NCI-H748 (cell line): ENCODE results near the gene TFEB.

Experiments used
- DNase-seq: peaks from one replicate; lab custom pipeline; 2025; ENCODE audit not compliant: unreplicated experiment; lab: John Stamatoyannopoulos, UW

The TFEB gene

DNA sequence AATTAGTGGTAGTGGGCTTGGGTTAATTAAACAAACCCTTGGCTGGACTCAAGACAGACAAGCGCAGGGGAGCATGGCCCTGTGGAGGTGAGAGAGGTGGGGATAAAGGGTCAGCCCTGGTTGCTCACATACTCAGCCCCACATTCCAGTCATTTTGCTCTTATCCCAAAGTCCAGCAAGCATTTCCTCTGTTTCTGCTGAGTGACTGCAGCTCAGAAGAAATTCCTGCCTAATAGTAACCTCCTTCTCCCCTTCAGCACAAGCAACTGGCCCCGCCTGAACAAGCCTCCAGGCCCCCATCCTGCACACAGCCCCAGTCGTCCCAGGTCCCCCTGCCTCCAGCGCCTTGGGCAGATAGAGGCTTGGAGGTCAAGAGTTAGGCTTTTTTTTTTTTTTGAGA, 3.6 kb upstream of the TFEB start:
- no peak for DNase-seq

DNA sequence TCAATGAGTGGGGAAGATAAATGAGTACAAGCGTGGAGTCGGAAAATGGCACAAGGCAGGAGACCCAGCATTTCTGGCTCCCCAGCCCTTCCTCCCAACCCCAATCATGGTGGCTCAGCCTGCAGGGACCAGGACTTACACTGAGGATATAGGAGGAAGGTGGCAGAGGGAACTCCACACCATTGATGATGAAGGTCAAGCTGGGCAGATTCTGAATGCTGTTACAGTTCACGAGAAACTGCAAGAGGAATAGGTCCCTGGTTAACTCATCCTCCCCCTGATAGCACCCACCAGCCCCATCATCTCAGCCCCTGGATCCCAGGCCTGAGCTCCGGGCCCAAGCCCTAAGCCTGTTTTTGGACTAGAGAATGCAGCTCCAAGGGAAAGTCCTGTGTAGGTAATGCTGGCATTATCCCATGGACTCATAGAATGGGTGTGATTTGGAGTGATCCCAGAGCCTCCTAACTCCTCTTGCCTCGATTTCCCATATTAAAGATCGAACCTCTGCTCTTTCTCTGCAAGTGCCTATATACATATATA, 2.3 kb upstream of the TFEB start:
- no peak for DNase-seq

DNA sequence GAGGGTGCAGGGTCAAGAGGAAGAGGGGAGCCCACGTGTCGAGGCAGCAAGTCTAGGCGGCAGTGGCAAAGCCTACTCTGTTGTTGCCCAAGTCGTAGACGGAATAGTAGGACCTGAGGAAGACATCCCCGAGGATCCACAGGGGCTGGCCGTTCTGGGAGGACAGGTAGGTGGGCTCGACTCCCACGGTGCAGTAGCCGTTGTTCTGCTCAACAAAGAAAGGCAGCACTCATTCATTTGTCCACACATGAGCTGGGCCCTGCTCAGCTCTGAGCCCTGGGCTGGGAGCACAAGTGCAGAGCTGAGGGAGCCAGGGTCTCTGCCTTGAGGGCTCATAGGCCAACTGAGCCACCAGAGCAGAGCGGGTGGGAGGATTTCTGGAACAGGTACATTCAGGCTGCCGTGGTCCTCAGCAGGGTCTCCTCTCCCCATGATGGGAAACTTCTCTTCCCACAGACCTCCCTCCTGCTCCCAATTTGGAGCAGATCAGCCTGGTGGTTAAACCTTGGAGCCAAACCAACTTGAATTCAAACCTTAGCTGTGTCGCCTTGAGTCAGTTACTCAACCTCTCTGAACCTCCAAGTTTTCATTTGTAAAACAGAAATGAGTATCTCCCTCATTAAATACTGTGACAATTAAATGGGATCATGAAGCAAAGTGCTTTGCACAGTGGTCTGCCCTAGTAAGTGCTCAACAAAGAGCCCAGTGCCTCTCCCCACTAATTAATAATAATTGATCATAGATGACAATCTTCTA, 1.6 kb upstream of the TFEB start:
- DNase-seq = no peak

- DNase-seq = no peak
Observed at GRCh38 chr6:41736186-41736733, 852 bp upstream of the TFEB start.

- DNase-seq = peak; percentile 88
Observed at GRCh38 chr6:41734666-41735426, 562 bp downstream of the TFEB start.

- DNase-seq = peak; percentile 94
Observed at GRCh38 chr6:41733707-41734665, 1.4 kb downstream of the TFEB start.

DNA sequence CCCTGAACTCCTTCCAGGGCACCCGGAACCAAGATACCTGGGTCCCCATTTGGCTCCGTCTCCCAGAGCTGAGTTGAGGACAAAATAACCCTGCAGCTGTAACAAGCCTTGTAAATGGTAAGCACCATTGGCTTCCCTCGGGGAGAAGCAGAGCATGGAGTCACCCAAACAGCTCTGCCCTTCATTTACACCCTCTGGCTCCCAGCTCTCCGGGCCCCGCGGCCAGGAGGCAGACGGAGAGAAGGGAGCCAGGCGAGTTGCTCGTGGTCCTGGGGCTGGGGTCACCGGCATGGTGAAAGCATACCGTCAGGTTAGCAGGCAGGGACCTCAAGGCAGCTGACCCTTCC, 2.1 kb downstream of the TFEB start:
- peak; percentile 54 for DNase-seq

DNA sequence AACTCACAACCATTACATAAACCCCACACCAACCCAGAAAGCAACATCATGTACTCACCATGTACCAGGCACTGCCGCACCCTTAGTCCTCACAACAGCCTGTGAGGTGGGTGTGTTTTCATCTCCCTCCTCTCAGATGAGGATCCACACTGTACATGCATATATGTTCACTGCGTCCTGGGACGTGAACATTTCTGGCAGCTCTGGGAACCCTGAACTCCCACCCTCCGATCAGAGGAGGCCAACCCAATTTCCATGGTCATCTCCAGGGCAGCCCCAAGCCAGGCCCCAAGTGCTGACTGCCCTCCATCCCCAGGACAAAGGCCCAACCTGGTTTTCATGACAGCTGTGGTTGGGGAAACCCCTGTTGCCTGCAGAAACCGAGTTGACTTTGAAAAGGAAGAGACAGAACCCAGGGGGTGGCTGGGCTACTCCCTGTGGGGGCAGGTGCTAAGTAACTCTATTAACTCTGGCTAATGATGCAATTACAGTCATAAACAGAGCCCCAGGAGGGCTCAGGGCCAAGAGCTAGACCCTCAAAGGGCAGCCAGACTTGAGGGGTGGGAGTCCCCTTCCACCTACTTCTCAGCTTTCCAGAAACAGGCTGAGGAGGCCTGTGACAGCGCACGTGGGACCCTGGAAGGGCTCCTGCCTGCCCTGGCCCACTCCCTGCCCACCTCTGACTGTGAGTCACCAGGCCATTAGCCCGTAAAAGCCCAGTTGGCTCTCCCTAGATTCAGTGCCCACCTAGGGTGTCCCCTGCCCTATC, 2.6 kb downstream of the TFEB start:
- DNase-seq = peak; percentile 53

DNA sequence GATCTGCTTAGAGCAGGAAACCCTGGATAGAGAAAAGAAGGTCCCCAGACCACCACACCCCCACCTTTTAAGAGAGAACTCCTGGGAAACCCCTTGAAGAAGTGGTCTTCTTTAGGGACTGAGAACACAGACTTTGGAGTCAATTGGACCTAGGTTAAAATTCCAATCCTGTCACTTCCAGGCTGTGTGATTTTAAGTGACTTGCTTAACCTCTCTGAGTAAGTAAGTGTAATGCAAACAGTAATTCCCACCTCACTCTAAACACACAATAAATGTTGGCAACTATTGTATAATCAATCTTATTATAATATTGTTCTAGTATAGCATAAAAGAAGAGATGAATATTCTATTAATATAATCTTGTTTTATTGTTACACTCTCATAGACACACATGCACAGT, 3.3 kb downstream of the TFEB start:
- DNase-seq = no peak

DNA sequence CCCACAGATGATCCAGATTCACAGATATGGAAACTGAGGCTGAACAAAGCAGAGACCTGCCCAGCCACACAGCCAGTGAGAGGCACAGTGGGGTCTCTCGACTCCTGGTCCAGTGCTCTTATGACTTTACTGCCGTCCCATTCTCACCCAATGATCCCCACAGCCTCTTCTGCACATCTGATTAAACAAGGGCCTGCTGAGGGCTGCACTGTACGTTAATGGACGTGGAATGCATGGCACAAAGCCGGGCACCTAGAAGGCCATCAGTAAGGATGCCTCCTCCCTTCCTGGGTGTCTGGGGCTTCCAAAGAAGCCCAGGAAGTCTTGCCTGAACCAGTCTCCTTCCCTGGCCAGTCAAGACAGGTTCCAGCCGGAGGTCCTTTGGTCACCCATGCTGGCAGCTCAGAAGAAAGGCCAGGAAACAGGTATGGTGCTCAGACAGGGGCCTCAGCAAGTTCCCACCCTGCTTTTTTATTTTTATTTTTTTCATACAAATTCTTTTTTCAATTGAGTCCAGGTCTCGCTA, 3.8 kb downstream of the TFEB start:
- DNase-seq = no peak

DNA sequence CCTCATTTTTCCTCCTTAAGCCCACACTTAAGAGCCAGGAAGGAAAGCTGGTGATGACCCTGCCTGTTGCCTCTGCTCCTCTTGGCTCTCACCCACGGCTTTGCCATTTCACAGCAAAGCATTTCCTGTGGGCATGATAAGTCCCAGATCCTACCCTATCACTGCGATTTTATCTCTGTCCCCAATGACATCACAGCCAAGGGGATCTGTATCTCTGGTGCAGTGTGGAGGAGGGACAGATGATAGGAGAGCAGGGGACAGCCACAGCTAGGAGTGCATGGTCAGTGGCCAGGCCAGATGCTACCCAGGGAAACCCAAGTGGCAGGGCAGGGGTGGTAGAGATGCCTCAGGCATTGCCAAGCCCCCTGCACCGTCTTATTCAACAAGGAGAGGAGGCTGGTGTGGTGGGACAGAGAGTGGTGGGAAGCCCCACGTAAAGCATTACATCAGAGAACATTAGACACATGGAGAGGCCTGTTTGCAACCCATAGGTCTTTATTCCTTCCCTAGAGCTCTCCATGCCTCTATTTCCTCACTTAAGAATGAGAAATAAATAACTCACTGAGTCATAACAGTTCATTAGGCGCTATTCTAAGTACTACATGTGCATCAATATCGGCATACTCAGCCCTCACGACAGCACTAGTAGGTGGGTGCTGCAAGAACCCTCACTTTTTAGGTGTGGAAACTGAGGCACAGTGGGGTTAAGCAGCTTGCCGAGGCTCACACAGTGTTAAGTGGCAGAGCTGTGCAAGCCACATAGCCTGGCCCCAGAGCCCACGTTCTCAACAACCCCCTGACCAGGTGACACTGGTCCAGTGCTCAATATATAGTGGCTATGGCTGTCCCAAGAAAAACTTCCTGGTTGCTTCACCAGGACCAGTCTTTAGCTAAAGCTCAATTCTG, 4.6 kb downstream of the TFEB start:
- DNase-seq = no peak

- no peak for DNase-seq
Observed at GRCh38 chr6:41729624-41730023, 5.8 kb downstream of the TFEB start.

- DNase-seq = no peak
Observed at GRCh38 chr6:41728954-41729353, 6.5 kb downstream of the TFEB start.

GRCh38 chr6:41728073-41728936, 7.1 kb downstream of the TFEB start:
- peak; percentile 98 for DNase-seq

- no peak for DNase-seq
Observed at GRCh38 chr6:41727705-41728072, 7.7 kb downstream of the TFEB start.

GRCh38 chr6:41726876-41727275, 8.5 kb downstream of the TFEB start:
- DNase-seq = no peak

DNA sequence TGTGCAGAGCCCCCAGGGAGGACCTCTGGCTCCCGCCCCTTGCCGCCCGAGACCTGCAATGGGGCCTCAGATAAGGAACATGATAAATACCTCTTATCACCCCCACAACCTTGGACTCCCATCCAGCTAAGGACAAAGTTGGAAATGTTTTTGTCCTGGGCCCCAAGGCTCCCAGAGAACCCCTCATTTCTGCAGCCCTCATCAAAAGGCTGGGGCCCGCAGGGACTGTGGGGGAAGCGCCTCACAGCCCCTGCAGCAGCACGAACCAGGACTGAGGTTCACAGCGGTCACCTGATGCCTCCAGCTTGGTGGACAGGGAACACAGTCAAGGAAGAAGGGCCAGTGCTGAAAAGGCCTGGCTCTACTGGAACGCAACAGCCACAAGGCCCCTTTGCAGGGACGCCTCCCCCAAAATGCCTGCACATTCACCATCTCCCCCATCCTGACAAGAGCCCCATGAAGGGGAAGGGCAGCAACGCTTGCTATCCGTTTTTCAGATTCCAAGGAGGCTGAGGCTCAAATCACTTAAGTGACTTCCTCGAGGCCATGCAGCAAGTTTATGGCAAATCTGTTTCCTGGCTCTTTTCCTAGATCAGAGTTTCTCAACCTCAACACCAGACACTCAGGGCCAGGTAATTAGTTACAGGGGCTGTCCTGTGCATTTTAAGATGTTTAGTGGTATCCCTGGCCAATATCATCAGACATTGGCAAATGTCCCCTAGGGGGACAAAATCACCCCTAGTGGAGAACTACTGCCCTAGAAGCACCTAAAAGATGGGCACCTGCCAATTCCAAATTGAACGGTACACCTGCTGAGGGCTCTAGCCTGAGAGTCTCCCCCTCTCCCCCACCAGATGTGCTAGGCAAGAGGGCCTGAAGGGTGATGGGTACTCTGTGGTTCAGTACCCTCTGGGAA, 10.6 kb downstream of the TFEB start:
- no peak for DNase-seq
